HG02763 (cell line): ENCODE measurements around the gene COX6A2.
"Not testable (repeated sequence)": the region's sequence is repeated elsewhere in the genome, so short reads cannot be mapped to it uniquely, and the experiment has no call there.

Source experiments
- ATAC-seq: cut with Tn5 transposase; IDR thresholded peaks from one replicate; pipeline ENCODE4 v1.9.1; 2021; ENCODE audit warnings: mild to moderate bottlenecking, moderate library complexity; ENCODE audit not compliant: unreplicated experiment

Gene COX6A2

DNA sequence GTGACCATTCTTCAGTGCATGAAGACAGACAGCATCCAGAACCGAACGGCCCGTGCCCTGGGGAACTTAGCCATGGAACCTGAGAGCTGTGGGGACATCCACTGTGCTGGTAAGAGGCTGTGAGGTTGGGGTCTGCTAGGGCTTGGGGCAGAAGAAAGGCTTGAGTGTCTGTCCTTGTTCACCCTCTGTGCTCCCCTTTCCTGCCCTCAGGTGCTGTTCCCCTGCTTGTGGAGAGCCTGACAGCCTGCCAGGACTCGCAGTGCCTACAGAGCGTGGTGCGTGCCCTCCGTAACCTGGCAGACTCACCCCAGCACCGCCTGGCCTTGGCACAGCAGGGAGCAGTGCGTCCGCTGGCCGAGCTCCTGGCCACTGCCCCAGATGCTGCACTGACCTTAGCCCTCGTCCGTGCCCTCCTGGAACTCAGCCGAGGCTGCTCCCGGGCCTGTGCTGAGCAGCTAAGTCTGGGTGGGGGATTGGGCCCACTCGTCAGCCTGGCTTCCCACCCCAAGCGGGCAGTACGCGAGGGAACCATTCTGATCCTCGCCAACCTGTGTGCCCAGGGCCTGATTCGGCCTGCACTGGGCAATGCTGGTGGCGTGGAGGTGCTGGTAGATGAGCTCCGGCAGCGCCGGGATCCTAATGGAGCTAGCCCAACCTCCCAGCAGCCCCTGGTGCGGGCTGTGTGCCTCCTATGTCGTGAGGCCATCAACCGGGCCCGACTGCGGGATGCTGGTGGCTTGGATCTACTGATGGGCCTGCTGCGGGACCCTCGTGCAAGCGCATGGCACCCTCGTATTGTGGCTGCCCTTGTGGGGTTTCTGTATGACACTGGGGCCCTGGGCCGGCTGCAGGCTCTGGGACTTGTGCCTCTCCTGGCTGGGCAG lies 34.0 kb upstream of the COX6A2 start:
- ATAC-seq = no peak

DNA sequence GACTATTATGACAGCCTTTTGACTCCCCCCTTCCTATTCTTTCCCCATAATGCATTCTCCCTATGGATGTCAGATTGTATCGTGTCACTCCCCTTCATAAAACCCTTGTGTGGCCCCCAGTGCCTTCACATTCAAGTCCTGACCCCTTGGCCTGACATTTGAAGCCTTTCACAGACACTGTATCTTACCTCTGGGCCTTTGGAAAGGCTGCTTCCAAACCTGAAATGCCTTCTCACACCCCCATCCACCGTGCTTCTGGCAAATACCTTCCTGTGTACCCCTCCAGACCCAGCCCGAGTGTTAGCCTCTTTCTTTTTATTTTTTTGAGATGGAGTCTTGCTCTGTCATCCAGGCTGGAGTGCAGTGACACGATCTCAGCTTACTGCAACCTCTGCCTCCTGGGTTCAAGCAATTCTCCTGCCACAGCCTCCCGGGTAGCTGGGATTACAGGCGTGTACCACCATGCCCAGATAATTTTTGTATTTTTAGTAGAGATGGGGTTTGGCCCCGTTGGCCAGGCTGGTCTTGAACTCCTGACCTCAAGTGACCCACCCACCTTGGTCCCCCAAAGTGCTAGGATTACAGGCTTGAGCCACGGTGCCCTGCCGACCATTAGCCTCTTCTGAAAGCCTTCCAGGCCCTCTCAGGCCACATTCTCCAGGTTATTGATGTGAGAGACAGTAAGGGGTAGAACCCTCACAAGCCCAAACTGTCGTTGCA lies 33.2 kb upstream of the COX6A2 start:
- ATAC-seq = no peak

DNA sequence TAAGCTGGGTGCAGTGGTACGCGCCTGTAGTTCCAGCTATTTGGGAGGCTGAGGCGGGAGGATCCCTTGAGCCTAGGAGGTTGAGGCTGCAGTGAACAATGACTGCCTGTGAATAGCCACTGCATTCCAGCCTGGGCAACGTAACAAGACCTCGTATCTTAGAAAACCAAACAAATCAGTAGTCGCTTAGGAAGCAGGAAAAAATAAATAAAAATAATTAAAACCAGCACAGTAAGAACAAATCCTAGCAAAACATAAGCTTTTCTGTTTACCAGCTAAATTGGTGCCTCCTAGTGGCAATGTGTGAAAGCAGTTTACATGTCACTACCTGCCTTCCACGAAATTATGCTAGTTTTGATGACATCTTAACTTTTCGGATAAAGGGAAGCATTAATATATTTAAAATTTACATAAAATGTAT lies 32.4 kb upstream of the COX6A2 start:
- ATAC-seq = no peak

DNA sequence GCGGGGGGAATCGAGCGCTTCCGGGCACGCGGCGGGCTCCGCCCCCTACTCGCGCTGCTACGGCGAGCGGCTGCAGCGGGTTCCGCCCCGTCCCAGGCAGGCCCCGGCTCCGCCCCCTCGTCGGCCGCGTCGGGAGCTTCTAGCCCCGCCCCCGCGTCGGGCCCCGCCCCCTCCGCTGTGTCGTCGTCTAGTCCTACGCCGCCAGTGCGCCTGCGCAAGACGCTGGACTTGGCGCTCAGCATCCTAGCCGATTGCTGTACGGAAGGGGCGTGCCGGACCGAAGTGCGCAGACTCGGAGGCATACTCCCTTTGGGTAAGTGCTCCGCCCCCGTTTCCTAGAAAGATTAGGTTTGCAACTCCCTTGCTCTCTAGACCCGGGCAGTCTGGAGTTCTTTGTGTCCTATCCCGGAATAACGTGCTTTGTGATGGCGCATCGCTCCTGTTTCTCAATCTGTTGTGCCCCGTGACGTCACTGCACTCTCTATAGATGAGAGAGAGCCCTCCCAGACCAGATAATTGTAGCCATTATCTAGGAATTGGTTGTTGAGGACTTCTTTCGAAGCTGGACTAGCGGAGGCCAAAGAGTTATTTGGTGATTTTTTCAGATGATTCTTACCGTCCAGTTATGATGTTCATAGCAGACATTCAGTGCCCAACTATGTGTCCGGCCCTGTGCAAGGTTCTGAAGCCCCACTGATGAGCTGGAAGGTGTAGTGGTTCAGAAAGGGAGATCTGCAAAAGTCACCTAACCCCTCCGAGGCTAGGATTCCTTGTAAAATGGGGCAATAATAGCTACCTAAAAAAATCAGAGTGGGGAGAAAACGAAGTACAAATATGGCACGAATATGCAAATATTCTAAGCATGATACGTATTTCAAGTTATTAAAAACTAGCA lies 31.8 kb upstream of the COX6A2 start:
- ATAC-seq = peak; percentile 69

DNA sequence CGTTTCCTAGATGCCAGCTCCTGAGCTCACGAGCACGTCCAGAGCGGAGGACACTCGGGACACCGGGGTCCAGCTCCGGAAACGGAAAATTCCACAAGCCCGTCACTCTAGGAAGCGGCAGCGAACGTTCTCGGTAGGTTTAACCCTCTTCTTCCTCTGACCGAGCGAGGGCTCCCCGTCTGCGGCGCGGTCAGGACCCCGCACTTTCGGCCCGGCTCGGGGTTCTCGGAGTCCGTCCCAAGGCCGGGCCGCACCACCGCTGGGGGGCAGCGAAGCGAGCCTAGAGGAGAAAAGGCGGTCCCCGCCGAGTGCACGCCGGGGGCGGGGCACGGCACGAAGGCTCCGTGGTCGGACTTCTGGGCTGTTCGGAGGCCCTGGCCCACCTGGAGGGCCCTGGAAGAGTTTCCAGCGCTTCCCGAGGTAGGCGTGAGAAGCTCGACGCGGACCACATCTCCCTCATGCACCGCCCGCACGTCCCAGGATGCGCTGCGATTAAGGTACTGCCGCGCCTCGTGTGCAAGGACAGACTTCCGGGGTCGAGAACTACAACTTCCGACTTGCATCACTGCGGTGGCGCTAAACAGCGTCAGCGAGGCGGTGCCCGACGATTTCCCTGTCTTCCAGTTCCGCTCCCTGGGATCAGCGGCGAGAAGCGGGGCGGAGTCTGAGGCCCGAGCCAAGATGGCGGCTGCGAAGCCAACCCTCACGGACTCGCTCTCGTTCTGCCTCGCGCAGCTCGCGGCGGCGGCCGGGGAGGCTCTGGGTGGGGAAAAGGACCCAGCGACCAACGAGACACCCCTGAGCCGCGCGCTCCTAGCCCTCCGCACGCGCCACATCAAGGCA lies 30.9 kb upstream of the COX6A2 start, which contains the start of gene ARMC5:
Gene ARMC5 (plus strand): TSS at position 658 of the 843 bp plus-strand sequence. CDS start 24 bp downstream, at position 682.
- peak; percentile 75 for ATAC-seq

DNA sequence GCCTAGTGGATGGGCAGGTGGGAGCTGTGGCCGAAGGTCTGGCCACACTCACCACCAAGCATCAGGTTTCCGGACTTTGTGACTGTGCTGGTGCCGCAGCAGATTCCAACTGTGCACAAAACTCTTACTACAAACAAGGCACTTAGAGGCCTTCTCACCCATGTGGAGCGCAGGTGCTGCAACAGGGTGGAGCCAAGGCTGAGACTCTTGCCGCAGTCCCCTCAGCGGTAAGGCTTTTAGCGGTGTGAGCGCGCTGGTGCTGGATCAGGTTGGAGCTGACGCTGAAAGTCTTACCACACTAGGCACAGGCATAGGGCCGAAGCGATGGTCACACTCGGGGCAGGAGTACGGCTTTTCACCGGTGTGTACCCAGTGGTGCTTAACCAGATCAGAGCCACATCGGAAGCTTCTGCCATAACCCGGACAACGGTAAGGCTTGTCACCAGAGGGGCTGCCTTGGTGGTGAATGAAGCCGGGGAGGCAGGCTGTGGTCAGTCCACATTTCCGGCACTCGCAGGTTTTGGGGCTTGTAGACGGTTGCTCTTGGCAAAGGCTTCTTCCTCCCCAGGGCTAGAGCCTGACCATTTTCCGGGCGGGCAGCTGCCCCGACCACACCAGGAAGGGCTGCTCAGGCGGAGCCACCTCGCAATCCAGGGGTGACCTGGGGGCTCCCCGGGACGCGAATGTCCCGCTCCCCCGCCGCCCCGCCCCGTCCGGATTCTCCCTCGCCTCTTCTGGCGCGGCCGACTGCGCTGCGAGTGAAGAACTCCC lies 30.1 kb upstream of the COX6A2 start:
- ATAC-seq = no peak

DNA sequence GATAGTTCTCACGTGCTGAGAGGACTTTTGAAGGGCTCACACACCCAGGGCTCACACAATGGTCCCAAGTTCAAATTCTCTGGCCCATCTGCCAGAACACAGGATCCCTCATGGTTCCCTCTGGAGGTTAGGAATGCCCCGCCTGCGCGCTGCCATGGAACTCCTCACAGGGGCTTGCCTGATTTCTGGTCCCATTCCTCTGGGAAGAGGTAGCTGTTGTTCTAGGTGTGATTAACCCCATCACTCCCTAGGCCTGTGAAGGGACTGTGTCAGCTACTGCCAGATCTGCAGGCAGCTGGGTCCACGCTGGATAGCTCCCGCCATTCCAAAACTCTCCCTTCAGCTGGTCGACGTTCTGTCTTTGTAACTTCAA lies 28.8 kb upstream of the COX6A2 start:
- no peak for ATAC-seq

DNA sequence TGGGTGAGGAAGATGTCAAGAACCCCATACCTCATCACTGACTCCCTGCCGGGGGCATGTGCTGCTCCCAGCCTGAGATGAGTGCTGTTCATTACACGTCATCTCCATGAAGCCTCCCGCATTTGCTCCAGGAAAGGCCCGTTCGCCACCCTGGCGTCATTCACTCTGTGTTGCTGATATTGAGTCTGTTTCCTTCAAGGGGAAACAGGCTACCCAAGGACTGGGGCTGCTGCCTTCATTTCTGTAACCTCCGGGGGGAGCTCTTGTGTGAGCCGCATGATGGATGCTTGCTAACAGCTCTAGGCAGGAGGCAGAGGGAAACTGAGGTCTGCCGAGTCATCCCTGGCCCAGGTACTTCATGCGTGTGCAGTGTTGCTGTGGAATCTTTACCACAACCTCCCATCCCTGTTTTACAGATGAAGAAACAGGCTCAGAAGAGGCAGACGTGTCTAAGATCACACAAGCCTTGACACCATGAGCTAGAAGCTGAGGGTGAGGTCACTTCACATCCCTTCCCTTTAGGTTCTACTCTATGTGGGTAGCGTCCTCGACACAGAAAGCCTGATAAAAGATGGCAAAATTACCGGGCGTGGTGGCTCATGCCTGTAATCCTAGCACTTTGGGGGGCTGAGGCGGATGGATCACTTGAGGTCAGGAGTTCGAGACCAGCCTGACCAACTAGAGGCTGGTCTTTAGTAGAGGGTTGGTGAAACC lies 27.6 kb upstream of the COX6A2 start:
- no peak for ATAC-seq

DNA sequence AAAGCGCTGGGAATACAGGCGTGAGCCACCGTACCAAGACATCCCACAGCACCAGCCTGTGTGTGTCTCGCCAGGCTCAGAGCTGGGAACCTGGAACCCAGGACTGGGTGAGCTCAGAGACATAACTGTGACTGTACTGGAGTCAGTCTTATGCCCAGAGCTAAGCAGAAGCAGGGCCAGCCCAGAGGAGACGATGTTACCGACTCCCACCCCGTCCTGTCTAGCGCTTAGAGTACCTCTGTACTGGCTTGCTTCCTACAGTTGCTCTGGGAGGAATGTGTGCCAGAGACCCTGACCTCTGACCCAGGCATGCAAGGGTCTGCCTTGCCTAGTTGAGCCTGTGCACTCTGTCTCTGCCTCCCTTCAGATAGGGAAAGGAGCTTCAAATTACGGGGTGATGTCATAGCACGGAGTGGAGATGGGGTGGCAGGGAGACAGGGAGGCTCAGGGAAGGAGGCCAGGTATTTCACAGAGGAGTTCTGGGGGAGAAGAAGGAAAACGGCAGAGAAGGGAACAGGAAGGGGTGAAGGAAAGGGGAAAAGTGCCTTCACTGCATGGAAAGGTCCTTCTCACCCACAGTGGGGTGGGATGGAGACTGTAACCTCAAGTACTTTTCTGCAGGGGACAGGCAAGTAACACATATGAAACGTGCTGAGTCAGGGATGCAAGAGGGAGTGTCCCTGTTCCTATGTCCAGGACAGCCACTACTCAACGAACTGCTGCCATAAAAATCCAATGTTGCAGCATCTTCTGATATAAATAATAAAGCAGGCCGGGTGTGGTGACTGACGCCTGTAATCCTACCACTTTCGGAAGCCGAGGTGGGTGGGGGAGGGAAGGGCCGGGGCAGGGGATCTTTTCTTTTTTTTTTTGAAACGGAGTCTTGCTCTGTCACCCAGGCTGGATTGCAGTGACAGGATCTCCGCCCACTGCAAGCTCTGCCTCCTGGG lies 25.4 kb upstream of the COX6A2 start:
- no peak for ATAC-seq

DNA sequence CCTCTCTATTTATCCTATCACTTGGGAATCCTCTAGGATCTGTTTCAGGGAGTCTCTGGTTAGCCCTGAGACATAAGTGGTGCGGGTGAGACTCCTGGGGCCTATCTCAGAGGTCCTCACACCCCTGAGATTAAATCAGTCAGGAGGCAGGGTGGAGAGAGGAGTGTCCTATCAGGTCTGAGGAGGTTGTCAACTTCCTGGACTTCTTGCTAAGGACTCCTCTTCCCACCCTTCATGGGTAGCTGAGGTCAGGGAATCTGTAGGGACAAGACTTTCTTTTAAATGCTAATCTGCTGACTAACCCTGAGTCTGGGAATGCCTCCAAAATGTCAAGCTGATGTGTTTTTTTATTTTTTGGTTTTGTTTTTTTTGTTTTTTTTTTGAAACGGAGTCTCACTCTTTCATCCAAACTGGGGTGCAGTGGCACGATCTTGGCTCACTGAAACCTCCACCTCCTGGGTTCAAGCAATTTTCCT lies 24.5 kb upstream of the COX6A2 start:
- no peak for ATAC-seq

DNA sequence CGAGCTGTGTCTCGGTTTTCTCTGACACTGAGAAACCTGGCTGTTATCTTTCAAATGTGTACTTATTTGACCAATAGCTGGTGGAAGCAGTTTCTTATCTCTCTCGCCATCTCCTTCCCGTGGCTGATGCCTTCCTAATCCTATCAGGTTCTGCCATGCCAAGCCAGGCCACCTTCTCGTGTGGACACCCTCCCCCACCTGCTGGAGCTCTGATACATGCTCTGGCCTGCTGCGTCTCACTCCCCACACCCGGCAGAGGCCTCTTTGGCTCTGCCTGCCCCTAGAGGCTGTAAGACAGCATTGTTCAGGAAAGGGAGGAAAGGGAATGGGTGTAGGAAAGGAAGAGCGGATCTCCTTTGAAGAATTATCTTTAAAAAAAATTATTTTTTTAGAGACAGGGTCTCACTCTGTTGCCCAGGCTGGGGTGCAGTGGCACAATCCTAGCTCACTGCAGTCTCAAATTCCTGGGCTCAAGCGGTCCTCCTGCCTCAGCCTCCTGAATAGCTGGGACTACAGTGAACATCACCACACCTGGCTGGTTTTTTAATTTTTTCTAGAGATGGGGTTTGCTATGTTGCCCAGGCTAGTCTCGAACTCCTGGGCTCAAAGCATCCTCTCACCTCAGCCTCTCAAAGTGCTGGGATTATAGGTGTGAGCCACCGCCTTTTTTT lies 23.7 kb upstream of the COX6A2 start:
- ATAC-seq = no peak

DNA sequence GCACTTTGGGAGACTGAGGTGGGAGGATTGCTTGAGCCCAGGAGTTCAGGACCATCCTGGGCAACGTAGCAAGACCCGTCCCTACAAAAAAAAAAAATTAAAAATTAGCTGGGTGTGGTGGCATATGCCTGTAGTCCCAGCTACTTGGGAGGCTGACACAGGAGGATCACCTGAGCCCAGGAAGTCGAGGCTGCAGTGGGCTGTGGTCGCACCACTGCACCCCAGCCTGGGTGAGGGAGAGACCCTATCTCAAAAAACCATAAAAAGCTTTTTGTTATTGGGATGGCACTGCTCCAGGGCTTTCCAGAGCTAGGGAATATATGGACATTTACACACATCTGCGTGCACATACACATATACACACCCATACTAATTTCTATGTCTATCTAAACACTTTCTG lies 23.0 kb upstream of the COX6A2 start:
- ATAC-seq = no peak

DNA sequence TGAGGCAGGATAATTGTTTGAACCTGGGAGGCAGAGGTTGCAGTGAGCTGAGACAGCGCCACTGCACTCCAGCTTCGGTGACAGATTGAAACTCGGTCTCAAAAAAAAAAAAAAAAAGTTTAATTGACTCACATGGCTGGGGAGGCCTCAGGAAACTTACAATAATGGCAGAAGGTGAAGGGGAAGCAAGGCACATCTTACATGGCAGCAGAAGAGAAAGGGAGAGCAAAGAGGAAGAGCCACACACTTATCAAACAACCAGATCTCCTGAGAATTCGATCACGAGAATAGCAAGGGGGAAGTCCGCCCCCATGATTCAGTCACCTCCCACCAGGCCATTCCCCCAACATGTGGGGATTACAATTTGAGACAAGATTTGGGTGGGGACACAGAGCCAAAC lies 17.8 kb upstream of the COX6A2 start:
- ATAC-seq = not testable (repeated sequence)

DNA sequence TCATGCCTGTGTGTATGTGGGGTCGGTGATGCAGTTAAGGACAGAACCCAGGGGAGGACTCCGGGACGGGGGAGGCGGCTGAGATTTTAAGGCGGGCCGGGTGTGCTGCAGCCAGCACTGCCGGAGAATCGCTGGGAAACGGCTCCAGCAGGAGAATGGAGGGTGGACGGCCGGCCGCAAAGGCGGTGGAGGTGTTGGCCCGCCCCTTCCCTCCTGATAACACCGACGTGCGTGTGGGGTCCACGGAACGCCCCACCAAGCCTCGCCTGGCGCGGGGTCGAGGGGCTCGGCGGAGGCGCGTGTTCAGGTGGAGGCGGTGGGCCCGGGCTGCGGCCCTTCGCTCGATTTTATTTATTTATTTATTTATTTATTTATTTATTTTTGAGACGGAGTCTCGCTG lies 13.8 kb upstream of the COX6A2 start:
- no peak for ATAC-seq

DNA sequence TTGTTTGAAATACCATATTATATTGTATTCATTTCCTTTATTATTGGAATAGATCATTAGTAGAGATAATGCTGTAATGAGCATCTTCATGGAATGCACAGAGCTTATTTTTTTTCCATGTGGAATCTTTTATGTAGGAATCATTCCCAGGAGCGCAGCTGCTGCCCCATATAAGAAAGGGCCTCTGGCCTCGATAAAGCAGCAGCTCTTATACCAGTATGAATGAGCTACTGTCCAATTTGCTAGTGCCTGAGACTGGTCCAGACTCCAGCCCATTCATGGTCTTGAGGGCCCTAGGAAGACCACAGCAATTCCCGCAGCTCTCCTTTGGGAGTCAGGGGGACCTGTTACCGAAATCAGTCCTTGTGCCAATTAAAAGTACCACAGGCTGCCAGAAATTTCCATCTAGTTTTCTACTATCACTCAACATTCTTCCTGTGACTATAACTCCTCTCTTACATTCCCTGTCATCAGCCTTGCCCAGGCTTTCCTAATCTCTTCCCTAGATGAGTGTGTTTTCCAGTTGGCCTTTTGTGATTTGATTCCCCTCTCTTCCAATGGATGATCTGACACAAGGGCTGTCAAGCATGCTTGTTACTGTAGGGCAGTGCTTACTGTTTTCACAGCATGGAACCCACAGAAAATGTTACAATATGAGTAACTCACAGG lies 12.5 kb upstream of the COX6A2 start:
- ATAC-seq = no peak

DNA sequence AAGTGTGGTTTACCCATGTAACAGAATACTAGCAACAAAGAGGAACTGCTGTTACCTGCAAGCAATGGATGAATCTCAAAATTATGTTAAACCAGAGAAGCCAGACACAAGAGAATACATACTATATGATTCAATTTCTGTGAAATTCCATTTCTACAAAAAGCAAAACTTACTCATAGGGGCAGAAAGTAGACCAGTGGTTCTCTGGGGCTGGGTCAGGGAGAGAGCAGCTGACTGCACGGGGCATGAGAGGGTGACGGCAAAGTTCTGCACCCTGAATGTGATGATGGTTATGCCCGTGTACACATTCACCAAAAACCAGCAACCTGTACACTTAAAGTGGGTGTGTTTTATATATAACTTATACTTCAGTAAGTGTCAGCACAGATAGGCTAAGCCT lies 11.4 kb upstream of the COX6A2 start:
- ATAC-seq = no peak

DNA sequence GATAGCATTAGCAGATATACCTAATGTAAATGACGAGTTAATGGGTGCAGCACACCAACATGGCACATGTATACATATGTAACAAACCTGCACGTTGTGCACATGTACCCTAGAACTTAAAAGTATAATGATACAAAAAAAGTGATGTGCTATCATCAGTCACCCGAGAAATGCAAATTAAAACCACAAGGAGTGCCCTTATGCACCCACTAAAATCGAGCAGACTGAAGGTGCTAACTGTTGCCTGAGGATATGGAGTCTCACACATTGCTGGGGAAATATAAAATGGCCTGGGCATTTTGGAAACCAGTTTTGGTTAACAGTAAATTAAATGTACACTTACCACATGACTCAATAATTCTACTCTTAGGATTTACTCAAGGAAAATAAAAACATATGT lies 10.9 kb upstream of the COX6A2 start:
- not testable (repeated sequence) for ATAC-seq
